Sigmoid colon (tissue), 7 donors: ENCODE data around the gene HOXA1. TPM values are rescaled to one million over a fixed set of nuclear protein-coding genes. Genes with fewer than 3 reads are reported as not detected.

Experiments used
- DNase-seq: peaks from one replicate; pipeline ENCODE4 v3.0.0-alpha.2; 2019
- H3K27ac ChIP-seq, 4 donors: fragments of 200-600 bp; sonication (generic); one replicate each; pipeline ENCODE4 v1.5.1; 2016 to 2019; ENCODE audit warnings: mild to moderate bottlenecking in 1 of 4
- H3K27me3 ChIP-seq, 3 donors: fragments of 200-600 bp; sonication (generic); one replicate each; pipeline ENCODE4 v1.5.1; 2019; ENCODE audit warnings: mild to moderate bottlenecking in 1 of 3
- H3K36me3 ChIP-seq, 4 donors: fragments of 200-600 bp; sonication (generic); one replicate each; pipeline ENCODE4 v1.5.1; 2016 to 2019
- H3K4me1 ChIP-seq, 4 donors: fragments of 200-600 bp; sonication (generic); one replicate each; pipeline ENCODE4 v1.5.1; 2017 to 2019
- H3K4me3 ChIP-seq, 4 donors: fragments of 200-600 bp; sonication (generic); one replicate each; pipeline ENCODE4 v1.5.1; 2017 to 2019; ENCODE audit warnings: mild to moderate bottlenecking in 2 of 4, moderate library complexity in 1 of 4
- H3K9me3 ChIP-seq, 4 donors: fragments of 200-600 bp in 3 of 4; sonication (generic) in 3 of 4; one replicate each; pipeline versions ENCODE4 v1.5.1 to v1.6.1; 2013 to 2019
- EP300 ChIP-seq, 4 donors: sonication (generic); formaldehyde crosslinking; IDR thresholded peaks; one replicate each; pipeline ENCODE4 v1.6.1; 2017; ENCODE audit warnings: antibody characterized with exemption in 4 of 4
- POLR2A ChIP-seq, 2 donors: fragments of 450-650 bp; IDR thresholded peaks; one replicate each; pipeline ENCODE4 v1.6.1; 2016; ENCODE audit warnings: antibody characterized with exemption in 2 of 2, mild to moderate bottlenecking in 2 of 2, moderate library complexity in 2 of 2
- POLR2AphosphoS5 ChIP-seq, 4 donors: sonication (generic); formaldehyde crosslinking; IDR thresholded peaks; one replicate each; pipeline ENCODE4 v1.6.1; 2017; ENCODE audit warnings: antibody characterized with exemption in 4 of 4
- WGBS, 2 donors: extraction: QIAGEN DNeasy Blood & Tissue Kit; methylation state at CpG; one replicate each; pipeline ENCODE4 v1.1.7; 2013; 5-methylcytosine and 5-hydroxymethylcytosine counted together
- intact Hi-C: fragments of 100-400 bp; cut with DNase I; formaldehyde crosslinking; loops from one replicate; pipeline ENCODE4 v1.15.1; 2023
- polyA plus RNA-seq, 3 donors: library from polyadenylated mRNA; stranded (reverse); fragments of 200-250 nt; gene quantifications; one replicate each; pipeline ENCODE4 v1.2.3, GENCODE V29; 2013
- total RNA-seq, 4 donors: library from RNA; depleted of rRNA; stranded (reverse); fragments of >200 nt; gene quantifications; one replicate each; pipeline ENCODE4 v1.1.0, GENCODE V29; 2016
- TF ChIP-seq, protein P1 (sequence below), 4 experiments: fragments of 450-650 bp in 3 of 4; fragments of 200-600 bp in 1 of 4; IDR thresholded peaks; one replicate each; pipeline ENCODE4 v1.5.1; 2016 to 2019; ENCODE audit warnings: antibody characterized with exemption in 4 of 4, mild to moderate bottlenecking in 3 of 4, moderate library complexity in 2 of 4
- donor health status: healthy with polysubstance abuse.
- donor health status: Bipolar disorder and iron deficiency.
- donor health status: healthy.

HOXA1 gene
- total and polyA plus RNA-seq, 7 donors = 0.14 to 2.4 (median 1.1) TPM

- Histone ChIP-seq H3K27me3 (no peaks in the 10 kb centered on the region), H3K9me3 (no peaks in the 10 kb centered on the region), H3K4me1 (peaks cover 0 to 91% (median 84%) of the 10 kb centered on the region in 4 donors), H3K27ac (peak overlapping the region; percentile 93 to 99 (median 94)), H3K36me3 (no peaks in the 10 kb centered on the region), H3K4me3 (peak overlapping the region; percentile 55 to 70 (median 66))
- TF ChIP-seq EP300 (IDR thresholded peaks at IDR 0.05) = no peak
- peak in 2 of 4 donors; percentile 27 to 54 for TF ChIP-seq POLR2AphosphoS5 (IDR thresholded peaks at IDR 0.05)
- TF ChIP-seq, protein P1, sequence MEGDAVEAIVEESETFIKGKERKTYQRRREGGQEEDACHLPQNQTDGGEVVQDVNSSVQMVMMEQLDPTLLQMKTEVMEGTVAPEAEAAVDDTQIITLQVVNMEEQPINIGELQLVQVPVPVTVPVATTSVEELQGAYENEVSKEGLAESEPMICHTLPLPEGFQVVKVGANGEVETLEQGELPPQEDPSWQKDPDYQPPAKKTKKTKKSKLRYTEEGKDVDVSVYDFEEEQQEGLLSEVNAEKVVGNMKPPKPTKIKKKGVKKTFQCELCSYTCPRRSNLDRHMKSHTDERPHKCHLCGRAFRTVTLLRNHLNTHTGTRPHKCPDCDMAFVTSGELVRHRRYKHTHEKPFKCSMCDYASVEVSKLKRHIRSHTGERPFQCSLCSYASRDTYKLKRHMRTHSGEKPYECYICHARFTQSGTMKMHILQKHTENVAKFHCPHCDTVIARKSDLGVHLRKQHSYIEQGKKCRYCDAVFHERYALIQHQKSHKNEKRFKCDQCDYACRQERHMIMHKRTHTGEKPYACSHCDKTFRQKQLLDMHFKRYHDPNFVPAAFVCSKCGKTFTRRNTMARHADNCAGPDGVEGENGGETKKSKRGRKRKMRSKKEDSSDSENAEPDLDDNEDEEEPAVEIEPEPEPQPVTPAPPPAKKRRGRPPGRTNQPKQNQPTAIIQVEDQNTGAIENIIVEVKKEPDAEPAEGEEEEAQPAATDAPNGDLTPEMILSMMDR (IDR thresholded peaks at IDR 0.05) = no peak
- peak; percentile 89 for DNase-seq
- intact Hi-C loops = no loop called here
- WGBS, 2 donors = 11 to 48% methylated on average over 26 of the region's 26 CpGs
These were observed 18.4 kb upstream of the HOXA1 start for GRCh38 chr7:27113991-27114769.

DNA sequence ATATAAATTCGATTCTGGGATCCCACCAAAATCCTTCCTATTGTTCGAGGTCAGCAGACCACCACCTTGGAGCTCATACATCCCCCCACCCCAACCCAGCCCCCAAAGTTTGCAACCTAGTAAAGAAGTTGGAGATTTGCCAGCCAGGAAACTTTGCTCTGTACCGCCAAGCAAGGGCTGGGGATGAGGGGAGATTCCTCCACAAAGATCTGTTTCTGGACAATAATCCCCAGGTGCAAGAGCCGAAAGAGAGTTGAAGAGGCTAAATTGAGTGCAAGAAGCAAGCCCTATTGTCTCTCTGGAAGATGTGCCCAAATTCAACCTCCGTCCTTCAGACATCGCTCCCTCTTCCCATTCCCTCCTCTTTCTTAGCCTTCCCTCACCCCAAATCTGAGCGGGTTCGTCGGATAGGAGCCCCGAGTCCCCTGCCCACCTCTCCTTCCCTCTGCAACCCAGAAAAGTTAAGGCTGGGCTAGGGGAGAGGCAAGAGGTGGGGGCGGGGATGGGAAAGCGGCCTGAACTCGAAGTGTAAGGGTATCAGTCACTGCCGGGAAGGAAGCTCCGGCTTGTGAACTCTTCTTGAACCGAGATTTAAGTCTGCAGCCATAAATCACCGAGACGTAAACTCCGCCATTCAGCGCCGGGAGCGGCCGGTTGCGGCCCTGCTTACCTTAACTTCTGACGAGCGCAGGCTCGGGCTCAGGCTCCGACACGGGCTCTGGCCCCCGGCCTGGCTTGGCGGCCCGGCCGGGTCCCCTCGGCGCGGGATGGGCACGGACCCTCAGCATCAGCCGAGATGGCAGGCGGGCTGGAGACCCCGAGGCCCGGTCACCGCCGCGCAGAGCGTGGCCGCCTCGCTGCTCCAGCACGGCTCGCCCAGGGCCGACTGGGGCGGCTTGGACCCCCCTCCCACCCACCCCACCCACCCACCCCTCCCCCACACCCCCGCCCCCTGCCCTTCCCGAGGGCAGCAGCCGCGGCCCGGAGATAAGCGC lies 17.5 kb upstream of the HOXA1 start:
- intact Hi-C loops = no loop called here
- no peaks in the 10 kb centered on the region for H3K36me3 ChIP-seq
- H3K27me3 ChIP-seq = no peaks in the 10 kb centered on the region
- peak; percentile 66 to 86 (median 81) for TF ChIP-seq POLR2AphosphoS5 (IDR thresholded peaks at IDR 0.05)
- peak in 3 of 4 donors; percentile 12 to 73 (median 66) for TF ChIP-seq EP300 (IDR thresholded peaks at IDR 0.05)
- peak; percentile 21 to 39 for TF ChIP-seq POLR2A (IDR thresholded peaks at IDR 0.05)
- TF ChIP-seq, protein P1 (IDR thresholded peaks at IDR 0.05) = no peak
- WGBS, 2 donors = 8 to 44% methylated on average over 57 of the region's 57 CpGs
- H3K27ac ChIP-seq = peak overlapping the region; percentile 93 to 99 (median 94)
- DNase-seq = peak; percentile 90
- H3K9me3 ChIP-seq = no peaks in the 10 kb centered on the region
- peak overlapping the region; percentile 55 to 70 (median 66) for H3K4me3 ChIP-seq
- H3K4me1 ChIP-seq = peaks cover 0 to 91% (median 82%) of the 10 kb centered on the region in 4 donors

GRCh38 chr7:27112361-27112760 lies 16.6 kb upstream of the HOXA1 start:
- no peaks in the 10 kb centered on the region for H3K27me3 ChIP-seq
- WGBS, 2 donors = 23 to 56% methylated on average over 4 of the region's 4 CpGs
- H3K9me3 ChIP-seq = no peaks in the 10 kb centered on the region
- no peak for DNase-seq
- H3K27ac ChIP-seq = peak overlapping the region; percentile 93 to 99 (median 94)
- no peak for TF ChIP-seq POLR2AphosphoS5 (IDR thresholded peaks at IDR 0.05)
- no peak for TF ChIP-seq EP300 (IDR thresholded peaks at IDR 0.05)
- TF ChIP-seq, protein P1 (IDR thresholded peaks at IDR 0.05) = no peak
- no peak for TF ChIP-seq POLR2A (IDR thresholded peaks at IDR 0.05)
- peak overlapping the region in 1 of 4 donors; percentile 70 for H3K4me3 ChIP-seq
- H3K4me1 ChIP-seq = peaks cover 0 to 83% (median 76%) of the 10 kb centered on the region in 4 donors
- no peaks in the 10 kb centered on the region for H3K36me3 ChIP-seq
- intact Hi-C loops = no loop called here

DNA sequence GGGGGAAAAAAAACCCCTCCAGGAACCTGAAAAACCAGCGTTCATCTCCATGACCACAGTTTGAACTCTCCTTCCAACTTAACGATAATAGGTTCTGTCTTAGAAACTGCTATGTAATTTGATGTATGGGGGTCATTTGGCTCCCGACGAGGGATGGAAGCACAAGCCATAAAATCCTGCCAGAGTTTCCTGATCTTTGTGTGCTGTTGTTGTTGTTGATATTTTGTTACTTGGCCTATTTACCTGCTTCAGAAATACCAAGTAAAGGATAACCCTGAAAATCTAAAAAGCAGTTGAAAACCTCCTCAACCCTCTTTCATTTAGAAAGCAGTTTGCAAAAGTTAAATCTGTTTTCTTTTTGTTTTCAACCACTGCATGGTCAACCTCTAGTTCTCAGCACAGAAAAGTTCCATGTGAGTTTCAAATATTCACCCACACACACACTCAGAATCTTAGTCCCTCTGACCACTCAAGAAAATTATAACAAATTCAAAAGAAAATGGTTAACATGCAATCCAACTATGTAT lies 16.0 kb upstream of the HOXA1 start:
- TF ChIP-seq EP300 (IDR thresholded peaks at IDR 0.05) (no peak), POLR2A (IDR thresholded peaks at IDR 0.05) (no peak), POLR2AphosphoS5 (IDR thresholded peaks at IDR 0.05) (no peak)
- TF ChIP-seq, protein P1 (IDR thresholded peaks at IDR 0.05) = no peak
- peaks cover 0 to 77% (median 71%) of the 10 kb centered on the region in 4 donors for H3K4me1 ChIP-seq
- no peaks in the 10 kb centered on the region for H3K27me3 ChIP-seq
- H3K27ac ChIP-seq = peak overlapping the region; percentile 93 to 99 (median 94)
- H3K9me3 ChIP-seq = no peaks in the 10 kb centered on the region
- intact Hi-C loops = no loop called here
- no peak for DNase-seq
- 9 to 54% methylated on average over 4 of the region's 4 CpGs for WGBS, 2 donors
- H3K4me3 ChIP-seq = no peak overlapping the region
- no peaks in the 10 kb centered on the region for H3K36me3 ChIP-seq
